Fibroblast of lung (primary cell): ENCODE results near the gene ANKRD62.

ENCODE experiments used
- CTCF ChIP-seq, 2 donors: IDR thresholded peaks in 1 of 2; conservative IDR thresholded peaks in 1 of 2; 1 replicate in 1 of 2; 2 replicates in 1 of 2; pipeline ENCODE4 v1.5.1; 2011 to 2012; ENCODE audit warnings: low read length in 2 of 2, control low read depth in 1 of 2, inconsistent platforms in 1 of 2, low read depth in 1 of 2, mild to moderate bottlenecking in 1 of 2
- EZH2 ChIP-seq: IDR thresholded peaks from 2 replicates; pipeline ENCODE4 v1.5.1; 2012; ENCODE audit warnings: low read length, control low read depth, mild to moderate bottlenecking; ENCODE audit errors: missing control alignments

- TF ChIP-seq CTCF (conservative IDR thresholded peaks at IDR 0.05 in 1 of 2, IDR thresholded peaks at IDR 0.05 in 1 of 2; ENCODE audit: low read depth in 1 of 2, low read length in 2 of 2): no peak
- no peak for TF ChIP-seq EZH2
Measured at GRCh38 chr18:12087471-12088025, 6.1 kb upstream of the ANKRD62 start.
